GM18508 (cell line): ENCODE measurements around the gene BRF1.
"Not testable (repeated sequence)": the region's sequence is repeated elsewhere in the genome, so short reads cannot be mapped to it uniquely, and the experiment has no call there.

ENCODE experiments used
- ATAC-seq: cut with Tn5 transposase; IDR thresholded peaks from one replicate; pipeline ENCODE4 v1.9.1; 2021; ENCODE audit warnings: moderate number of reproducible peaks; ENCODE audit not compliant: insufficient read depth, unreplicated experiment

BRF1 gene

DNA sequence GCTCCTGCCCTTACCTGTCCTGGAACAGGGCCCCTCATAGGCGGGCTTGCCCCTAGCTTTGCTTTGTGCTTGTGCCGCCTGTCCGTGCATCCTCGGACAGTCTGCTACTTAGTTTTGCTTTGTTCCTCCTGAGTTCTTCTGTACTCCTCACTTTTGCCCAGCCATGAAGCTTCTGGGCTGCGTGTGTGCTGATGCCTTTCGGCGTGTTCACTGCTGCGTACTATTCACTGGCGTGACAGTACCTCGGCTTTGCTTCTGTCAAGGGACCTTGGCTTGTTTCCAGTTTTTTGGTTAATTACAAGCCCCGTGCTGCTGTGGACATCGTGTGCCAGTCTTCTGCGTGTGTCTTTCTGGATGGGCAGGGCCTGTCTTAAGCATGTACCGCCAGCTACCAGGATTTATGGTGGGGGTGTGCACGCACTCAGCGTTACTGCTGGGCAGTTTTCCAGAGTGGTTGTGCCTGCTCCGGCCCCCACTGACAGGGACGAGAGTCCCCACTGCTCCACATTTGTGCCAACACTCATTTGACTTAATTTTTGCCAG, 16.2 kb upstream of the BRF1 start:
- no peak for ATAC-seq

DNA sequence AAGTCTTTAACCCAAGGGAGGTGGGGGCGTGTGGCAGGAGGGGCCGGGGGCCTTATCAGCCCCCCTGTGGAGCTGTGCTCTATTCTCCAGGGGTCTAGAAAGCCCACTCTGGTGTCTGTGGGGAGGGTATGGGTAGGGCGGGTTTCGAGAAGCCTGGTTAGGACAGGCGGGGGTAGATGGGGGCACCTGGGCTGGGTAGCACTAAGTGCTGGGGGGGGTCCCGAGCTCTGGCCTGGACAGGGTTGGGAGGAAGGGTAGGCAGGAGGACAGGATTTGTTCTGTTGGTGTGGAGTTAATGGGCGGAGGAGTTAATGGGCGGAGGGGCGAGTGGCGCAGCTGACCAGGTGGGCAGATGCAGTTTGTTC, 15.8 kb upstream of the BRF1 start:
- no peak for ATAC-seq

DNA sequence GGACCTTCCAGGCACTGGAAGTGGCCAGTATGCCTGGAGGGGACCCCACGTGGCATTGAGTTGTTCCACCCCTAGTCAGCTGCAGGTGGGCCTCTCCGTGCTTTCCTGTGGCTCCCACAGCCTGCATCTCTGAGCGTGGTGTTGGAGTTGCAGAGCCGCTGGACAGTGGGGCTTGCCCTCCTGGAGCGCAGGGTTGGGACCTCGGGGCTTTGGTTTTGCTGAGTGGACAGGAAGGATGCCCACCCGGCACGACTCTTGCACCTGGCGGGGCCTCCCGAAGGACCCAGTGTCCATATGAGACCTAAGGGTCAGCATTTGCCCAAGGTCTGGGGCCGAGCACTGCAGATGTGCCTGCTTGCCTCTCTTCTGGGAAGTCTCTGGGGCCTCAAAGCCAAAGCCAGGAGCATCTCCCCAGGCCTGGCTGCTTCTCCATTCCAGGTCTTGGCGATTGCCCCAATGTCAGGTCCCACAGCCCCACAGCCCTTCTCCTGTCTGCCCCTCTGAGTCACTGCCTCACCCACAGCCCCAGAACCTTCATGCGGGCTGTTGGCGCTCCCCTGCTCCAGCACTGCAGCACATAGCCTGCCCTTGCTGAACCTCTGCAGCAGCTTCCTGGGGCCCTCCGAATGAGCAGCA, 15.3 kb upstream of the BRF1 start:
- ATAC-seq = no peak

DNA sequence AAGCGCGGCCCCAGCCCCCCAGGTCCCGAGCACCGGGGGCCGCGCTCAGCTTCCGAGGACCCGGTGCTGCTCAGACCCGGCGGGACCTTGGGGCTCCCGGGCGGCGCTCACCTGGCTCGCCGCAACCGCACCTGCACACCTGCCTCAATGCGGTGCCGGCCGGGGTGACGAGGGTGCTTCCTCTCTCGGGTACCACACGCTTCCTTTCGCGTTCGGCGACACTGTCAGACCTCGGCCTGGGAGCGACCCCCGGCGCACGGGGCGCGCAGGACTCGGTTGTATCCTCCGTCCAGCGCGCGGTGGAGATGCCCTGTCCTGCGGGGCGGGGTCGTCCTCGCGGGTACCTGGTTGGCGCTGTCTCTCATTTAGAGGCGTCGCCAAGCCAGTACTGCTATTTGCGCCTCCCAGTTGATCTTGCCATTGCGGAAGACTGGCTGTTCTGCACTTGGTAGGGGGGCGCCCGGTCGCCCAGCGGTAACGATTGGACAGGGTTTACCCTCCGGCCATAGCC, 14.5 kb upstream of the BRF1 start:
- no peak for ATAC-seq

DNA sequence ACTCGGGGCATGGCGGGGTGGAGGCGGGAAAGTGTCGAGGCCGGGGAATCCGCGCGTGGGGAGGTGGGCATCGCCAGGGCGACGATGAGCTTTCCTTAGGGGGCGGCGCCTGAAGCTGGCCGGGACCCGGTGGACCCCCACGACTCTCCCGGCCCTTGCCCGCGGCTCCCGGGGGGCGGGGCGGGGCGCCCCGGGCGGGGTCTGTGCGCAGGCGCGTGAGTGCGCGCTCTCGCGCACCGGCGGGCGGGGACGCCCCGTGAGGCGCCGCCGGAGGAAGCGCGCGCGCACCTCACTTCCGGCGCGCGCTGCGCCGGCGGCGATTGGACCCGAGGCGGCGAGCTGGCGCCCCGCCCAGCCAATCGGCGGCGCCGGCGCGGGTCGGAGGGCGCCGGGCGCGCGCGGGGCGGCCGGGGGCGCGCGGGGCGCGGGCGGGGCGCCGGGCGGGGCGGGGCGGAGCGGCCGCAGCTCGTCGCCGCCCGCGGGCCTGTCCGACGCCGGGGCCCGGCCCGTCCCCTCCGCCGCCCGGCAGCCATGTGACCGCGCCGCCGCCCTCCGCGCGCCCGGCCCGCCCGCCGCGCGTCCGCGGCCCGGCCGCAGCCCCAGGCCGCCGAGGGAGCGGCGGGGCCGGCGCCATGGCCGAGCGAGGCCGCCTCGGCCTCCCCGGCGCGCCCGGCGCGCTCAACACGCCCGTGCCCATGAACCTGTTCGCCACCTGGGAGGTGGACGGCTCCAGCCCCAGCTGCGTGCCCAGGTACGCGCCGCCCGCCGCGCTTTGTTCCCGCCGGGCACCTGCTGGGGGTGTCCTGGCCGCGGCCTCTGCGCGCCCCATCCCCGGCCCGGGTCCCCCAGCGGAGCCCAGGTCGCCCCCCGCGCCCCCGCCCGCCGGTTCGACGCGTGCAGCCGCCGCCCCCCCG, 13.7 kb upstream of the BRF1 start, which contains the start of gene PACS2:
PACS2 (plus strand) TSS at position 462 of the 914 bp plus-strand sequence; CDS start at position 633, 171 bp downstream.
- ATAC-seq = no peak

DNA sequence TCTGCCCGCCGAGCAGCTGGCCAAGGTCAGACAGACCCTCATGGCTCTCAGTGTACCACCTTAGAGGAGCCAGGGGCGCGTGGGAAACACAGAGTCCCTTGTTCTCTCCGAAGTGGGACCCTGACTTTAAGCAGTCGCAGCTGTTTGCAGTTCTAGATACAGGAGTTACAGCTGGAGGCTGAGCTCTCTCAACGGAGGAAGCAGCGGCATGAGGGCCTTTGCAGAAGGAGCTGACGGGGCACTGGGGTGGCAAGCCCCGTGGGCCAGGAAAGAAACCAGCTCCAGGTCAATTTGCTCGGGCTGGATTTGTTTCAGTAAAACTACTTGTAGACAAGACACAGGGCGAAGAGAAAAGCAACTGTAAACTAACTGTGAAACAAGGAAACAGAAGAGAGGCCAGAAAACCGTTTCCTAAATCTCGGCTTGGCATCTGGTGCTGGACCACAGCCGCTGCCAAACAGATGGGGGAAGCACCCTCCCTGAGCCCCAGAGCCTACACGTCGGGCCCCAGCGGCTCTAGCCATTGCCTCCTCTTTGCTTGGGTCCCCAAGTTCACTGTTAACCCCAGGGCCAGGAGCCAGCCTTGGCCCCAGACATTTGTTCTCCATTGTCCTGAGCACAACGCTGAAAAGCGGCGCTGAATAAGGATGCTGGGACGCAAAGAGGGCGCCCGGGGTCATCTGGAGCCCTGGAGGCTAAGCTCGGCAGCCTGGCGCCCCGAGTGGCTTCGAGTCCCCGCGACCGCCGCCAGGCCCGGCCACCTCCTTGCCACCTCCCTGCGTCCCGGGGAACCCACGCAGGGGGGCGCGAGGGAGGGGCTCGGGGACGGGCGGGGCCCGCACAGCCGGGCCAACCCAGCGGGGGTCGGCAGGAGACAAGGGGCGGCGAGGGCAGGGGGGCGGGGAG, 12.8 kb upstream of the BRF1 start:
- no peak for ATAC-seq

DNA sequence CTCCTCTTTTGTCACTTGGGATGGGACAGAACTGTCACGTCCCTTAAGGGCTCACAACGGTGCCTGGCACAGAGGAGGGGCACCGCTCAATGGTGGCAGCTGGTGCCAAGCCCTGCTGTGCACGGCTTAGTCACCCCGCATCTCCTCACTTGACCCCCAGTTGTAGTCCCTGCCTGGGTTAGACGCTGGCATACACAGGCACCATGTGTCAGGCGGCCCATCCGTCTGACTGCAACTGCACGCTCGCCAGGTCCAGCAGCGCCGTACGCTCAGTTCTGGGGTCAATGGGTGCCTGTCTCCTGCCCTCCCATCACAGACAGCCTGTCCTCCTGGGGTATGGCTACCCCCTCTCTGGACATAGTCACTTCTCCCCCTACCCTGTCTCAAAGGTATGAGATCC, 12.2 kb upstream of the BRF1 start:
- ATAC-seq = no peak

DNA sequence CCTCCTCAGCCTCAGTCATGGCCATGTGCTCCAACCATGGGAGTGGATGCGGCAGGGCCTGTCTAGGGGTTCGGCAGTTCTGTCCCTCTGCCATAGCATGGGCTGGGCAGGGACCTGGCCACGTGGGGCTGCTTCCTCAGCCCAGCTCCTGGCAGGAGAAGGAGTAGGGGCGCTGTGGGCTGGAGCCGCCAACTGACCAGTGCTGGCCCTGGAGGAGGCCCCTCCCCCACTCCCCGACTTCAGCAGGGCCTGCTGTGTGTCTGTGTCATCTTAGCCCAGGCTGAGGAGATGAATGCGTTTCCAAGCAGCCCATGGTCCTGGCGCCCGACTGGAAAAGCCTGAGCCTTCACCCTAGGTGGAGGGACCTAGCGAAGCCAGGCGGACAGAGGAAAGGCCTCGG, 11.0 kb upstream of the BRF1 start:
- no peak for ATAC-seq

DNA sequence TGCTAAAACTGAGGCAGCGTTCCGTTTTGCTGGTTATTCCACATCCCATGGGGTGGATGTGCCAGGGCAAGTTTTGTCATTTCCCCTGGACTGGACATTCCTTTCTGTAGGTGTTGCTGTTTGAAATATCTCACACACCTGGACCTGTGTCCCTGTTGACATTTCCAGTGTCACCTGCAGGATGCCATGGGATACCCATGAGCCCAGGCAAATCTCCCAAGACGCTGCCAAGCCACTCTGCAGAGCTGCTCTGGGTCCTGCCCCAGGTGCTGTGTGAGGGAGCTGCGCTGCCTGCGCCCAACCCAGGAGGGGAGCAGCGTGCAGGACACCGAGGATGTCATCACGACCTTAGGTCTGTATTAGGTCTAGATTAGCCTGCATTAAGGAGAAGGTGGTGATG, 8.6 kb upstream of the BRF1 start:
- ATAC-seq = no peak

DNA sequence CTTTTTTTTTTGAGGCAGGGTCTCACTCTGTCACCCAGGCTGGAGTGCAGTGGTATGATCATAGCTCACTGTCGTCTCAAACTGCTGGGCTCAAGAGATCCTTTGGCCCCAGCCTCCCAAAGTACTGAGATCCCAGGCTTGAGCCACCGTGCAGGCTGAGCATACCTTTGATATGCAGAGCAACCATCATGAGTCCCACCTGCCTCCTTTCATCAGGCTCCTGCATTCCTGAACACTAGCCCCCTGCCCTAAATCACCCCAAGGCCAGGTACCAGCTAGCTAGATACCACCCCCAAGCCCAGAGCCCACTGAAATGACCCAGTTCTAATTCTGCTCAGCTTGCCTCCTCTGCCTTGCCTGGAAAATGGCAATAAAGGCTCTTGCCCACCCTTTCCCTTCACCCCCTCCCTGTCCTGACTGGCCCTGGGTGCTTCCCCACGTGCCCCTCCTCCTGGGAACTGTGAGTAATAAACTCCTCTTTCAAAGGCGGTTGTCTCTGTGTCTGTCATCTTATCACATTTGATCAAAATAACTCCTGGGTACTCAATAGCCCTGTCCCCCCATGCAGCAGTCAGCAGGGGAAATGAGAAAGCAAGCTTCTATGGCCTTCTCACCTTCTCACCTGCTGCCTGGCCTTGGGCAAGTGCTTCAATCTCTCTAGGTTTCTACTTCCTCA, 6.4 kb upstream of the BRF1 start:
- ATAC-seq = no peak

DNA sequence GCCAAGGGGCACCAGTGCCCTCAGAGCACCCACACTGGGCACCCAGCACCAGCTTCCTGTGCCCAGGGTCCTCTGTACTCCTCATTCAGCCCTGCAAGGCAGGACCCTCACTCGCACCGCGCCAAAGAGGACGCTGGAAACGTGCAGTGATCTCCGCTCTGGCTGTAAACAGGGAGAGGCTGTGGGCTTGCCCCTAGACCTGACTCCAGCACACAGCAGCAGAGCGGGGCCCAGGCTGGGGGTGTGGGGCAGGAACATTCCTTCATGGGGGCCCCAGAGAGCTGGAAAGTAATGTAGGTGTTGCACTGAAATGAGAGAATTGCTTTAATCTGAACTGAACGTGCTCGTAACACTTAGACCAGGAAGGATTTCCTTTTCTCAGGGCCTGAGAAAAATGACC, 5.0 kb upstream of the BRF1 start:
- no peak for ATAC-seq

DNA sequence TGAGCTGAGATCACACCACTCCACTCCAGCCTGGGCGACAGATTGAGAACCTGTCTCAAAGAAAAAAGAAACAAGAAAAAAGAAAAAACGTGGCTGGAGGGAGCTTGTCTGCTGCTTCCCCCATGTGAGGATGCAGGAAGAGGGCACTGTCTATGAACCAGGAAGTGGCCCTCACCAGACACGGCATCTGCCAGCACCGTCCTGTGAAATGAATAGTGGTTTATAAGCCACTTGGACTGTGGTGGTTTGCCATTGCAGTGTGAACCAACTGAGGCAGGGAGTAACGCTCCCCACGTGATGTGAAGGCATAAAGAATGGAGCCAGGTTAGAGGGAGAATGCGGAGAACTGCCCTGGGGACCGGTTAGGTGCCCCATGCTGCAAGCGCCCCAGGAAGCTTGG, 4.5 kb upstream of the BRF1 start:
- ATAC-seq = no peak

DNA sequence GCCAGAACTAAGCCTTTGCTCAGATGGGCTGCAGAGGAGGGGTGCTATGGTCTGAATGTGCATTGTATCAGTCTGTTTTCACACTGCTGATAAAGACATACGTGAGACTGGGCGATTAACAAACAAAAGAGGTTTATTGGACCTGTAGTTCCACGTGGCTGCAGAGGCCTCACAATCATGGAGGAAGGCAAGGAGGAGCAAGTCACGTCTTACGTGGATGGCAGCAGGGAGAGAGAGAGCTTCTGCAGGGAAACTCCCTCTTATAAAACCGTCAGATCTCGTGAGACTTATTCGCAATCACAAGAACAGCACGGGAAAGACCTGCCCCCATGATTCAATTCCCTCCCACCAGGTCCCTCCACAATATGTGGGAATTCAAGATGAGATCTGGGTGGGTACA, 3.8 kb upstream of the BRF1 start:
- ATAC-seq = no peak

DNA sequence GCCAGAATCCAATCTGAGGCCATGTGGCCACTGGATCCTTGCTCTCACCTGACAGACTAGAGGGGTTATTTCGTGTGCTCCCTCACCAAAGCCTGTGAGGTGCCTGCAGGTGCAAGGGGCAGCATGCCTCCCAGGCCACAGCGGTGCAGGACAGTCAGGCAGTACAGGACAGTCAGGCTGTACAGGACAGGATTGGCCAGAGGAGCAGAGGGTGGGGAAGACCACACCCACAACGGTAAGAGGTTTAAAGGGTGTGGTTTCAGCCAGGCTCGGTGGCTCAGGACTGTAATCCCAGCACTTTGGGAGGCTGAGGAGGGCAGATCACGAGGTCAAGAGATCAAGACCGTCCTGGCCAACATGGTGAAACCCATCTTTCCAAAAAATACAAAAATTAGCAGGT, 3.1 kb upstream of the BRF1 start:
- ATAC-seq = no peak

DNA sequence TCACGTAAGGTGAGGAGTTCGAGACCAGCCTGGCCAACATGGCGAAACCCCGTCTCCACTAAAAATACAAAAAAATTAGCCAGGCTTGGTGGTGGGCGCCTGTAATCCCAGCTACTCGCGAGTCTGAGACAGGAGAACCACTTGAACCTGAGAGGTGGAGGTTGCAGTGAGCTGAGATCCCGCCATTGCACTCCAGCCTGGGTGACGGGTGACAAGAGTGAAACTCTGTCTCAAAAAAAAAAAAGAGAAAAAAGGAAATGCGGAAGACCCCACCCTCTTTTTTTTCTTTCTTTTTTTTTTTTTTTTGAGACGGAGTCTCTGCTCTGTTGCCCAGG, 1.1 kb upstream of the BRF1 start:
- ATAC-seq = not testable (repeated sequence)

DNA sequence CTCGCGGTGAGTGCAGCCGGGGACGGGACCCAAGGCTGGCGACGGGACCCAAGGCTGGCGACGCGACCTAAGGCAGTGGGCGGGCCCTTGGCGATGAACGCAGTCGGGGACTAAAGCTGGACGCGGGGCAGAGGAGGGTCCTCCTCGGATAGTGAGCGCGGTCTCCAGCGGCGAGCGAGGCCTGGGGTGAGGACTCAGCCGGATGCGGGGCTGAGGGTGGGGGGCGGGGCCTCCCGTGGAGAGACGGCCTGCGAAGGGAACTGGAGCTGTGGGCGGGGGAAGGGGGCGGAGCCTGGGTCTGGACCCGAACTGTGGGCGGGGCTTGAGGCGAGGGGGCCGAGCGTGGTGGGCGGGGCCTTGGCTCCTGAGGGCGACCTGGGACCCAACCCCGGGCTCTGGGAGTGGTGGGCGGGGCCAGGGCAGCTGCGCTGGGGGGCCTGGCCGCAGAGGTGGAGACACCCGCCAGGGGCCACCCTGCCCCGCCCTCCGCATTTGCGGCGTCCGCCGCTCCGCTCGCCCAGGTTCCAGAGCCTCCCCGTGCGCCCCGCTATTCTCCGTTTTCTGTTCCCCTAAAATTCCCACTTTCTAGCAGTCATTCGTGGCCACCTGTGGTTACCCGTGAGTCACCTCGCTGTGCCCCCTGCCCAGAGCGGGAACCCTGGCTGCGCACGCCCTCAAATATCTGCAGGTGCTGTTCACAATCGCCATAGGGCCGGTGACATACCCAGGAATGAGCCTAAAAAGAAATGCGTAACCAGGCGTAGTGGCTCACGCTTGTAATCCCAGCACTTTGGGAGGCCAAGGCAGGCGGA, 508 bp upstream of the BRF1 start:
- ATAC-seq = no peak

DNA sequence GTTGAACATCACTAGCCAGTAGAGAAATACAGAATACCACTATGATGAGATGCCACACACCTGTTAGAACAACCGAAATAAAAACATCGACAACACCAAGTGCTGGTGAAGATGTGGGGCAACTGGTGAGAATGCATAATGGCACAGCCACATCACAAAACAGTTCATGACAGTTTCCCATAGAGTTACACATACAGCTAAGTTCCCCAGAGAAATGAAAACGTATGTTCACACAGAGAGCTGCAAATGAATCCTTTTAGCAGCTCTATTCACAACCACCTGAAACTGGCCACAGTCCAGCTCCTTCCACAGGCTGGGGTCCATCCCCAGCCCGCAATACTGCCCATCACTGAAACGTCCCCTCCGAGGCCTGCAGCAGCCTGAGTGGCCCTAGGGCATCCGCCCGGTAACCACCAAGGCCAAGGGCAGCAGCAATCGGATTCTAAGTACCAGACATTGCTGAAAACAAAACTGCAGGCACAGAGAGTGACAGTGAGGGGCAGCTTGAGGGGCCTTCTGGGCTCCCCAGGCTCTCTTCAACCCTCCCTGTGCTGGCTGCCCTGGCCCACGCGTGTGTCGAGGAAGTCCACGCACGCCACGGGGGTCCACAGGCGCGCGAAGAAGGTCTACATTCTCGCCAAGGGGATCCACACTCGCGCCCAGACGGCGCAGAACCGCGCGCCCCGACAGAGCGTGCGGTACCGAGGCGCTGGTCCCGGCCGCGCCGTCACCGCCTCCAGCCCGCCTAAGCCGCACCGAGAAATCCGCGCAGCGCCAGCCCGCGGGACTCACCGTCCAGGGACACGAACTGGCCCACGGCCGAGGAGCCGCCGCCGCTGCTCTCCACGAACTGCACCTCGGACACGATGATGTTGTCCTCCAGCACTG, 903 bp downstream of the BRF1 start:
- no peak for ATAC-seq

DNA sequence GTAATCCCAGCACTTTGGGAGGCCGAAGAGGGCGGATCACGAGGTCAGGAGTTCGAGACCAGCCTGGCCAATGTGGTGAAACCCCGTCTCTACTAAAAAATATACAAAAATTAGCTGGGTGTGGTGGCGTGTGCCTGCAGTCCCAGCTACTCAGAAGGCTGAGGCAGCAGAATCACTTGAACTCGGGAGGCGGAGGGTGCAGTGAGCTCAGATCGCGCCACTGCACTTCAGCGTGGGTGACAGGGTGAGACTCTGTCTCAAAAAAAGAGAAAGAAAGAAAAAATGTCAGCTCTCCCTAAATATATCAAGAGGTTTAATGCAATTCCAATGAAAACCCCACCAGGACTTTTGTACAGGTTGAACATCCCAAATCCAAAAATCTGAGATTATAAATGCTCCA, 3.5 kb downstream of the BRF1 start:
- not testable (repeated sequence) for ATAC-seq
